VCaP (cell line): Measurements from ENCODE around the gene NEUROD4.

Experiments
- H3K27ac ChIP-seq: fragments of 450-650 bp; 2 replicates; pipeline ENCODE4 v1.5.1; 2017
- TF ChIP-seq, protein P1 (sequence below): fragments of 450-650 bp; conservative IDR thresholded peaks from 2 replicates; pipeline ENCODE4 v1.5.1; 2017; ENCODE audit warnings: mild to moderate bottlenecking, moderate library complexity

The NEUROD4 gene

DNA sequence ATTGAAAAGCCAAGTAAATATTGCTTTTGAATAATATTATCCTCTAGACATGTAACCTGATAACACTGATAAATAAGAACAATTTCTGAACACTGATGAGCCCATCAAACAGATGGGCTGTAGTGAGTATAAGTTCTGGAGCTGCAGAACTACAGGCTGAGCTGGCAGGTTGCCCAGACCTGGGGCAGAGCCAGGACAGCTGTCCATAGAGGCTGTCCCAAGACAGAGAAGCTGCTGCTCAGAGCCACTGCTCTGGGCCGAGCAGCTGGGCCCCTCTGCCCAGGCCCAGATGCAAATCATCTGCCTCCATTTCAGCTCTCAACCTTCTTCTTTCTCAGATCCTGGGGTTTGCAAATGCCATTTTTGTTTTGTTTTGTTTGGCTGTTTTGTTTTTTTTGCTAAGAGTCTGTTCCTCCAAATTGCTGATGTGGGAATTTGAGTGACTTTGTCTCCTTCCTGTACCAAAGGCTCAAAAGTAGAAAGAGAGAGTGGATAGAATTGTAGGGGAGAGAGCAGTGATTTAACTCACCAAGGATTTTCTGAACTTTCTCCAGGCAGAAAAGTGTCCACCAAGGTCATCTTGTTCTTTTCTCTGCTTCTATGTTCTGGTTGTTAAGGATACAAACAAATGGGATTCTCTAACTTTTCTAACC lies 31.2 kb upstream of the NEUROD4 start:
- no peak overlapping the region for H3K27ac ChIP-seq
- TF ChIP-seq, protein P1, sequence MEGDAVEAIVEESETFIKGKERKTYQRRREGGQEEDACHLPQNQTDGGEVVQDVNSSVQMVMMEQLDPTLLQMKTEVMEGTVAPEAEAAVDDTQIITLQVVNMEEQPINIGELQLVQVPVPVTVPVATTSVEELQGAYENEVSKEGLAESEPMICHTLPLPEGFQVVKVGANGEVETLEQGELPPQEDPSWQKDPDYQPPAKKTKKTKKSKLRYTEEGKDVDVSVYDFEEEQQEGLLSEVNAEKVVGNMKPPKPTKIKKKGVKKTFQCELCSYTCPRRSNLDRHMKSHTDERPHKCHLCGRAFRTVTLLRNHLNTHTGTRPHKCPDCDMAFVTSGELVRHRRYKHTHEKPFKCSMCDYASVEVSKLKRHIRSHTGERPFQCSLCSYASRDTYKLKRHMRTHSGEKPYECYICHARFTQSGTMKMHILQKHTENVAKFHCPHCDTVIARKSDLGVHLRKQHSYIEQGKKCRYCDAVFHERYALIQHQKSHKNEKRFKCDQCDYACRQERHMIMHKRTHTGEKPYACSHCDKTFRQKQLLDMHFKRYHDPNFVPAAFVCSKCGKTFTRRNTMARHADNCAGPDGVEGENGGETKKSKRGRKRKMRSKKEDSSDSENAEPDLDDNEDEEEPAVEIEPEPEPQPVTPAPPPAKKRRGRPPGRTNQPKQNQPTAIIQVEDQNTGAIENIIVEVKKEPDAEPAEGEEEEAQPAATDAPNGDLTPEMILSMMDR: no peak

DNA sequence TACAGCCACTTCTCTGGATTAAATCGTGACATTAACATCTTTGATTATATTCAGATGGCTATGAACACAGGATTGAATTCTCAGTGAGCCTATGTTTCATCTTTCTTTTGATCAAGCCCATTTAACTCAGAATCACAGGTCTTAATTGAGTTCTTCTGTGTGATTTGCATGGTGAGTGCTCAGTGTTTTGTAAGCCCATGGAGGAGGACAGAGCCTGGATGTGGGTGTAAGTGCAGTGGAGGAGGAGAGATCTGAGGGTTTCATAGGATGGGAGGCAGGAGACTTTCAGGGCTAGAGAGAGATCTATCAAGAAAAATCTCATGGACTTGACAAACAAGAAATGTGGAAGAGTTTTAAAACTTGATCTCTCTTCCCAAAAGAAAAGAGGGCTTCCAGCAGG lies 29.9 kb upstream of the NEUROD4 start:
- H3K27ac ChIP-seq: no peak overlapping the region
- TF ChIP-seq, protein P1: no peak

DNA sequence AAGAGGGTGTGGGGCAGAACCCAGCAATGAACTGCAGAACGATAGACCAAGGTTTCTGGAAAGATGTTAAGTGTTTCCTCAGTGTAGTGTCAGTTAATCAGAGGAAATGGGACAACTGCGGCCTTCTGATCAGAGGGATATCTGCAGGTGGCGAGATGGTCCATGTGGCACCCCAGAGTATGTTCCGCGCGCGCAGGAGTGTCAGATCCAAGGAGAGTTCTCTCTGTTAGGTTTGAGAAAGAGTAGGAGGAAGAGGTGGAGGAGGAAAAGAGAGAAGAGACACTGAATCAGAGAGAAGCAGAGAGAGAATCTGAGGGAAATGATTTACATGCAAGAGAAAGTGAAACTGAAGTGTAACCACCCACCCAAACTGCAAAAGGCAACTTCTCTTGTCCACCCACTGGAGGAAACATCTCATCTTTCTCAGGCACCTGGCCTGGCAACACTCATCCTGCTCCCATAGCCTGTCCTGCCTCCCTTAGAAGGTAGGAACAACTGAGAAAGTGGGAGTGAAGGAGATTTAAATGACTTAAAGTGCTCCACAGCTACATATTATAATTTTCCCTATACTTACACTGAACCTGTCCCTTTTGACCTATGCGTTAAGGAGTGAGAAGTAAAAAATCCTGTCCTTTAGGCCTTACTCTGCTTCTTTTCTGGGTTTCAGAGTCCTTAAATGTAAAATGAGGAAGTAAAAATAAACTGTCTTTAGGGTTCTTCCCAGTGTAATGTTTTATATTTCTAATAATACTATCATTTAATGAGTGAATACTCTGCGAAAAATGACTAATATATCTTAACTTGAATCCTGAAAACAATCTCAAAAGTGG lies 28.4 kb upstream of the NEUROD4 start:
- H3K27ac ChIP-seq: no peak overlapping the region

DNA sequence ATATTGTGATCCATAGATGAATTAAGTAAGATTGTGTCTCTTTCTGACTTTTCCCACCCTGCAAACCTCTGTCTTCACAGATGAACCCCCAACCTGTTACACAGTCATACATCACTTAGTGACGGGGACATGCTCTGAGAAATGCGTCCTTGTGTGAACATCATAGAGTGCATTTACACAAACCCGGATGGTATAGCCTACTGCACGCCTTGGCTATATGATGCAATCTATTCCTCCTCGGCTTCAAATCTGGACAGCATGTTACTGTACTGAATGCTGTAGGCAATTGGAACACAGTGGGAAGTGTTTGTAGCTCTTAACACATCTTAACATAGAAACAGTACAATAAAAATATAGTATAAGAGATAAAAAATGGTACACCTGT lies 27.8 kb upstream of the NEUROD4 start:
- TF ChIP-seq, protein P1: no peak
- no peak overlapping the region for H3K27ac ChIP-seq

More for the DNA sequence above, 28.4 kb upstream of the NEUROD4 start:
- TF ChIP-seq, protein P1: no peak

DNA sequence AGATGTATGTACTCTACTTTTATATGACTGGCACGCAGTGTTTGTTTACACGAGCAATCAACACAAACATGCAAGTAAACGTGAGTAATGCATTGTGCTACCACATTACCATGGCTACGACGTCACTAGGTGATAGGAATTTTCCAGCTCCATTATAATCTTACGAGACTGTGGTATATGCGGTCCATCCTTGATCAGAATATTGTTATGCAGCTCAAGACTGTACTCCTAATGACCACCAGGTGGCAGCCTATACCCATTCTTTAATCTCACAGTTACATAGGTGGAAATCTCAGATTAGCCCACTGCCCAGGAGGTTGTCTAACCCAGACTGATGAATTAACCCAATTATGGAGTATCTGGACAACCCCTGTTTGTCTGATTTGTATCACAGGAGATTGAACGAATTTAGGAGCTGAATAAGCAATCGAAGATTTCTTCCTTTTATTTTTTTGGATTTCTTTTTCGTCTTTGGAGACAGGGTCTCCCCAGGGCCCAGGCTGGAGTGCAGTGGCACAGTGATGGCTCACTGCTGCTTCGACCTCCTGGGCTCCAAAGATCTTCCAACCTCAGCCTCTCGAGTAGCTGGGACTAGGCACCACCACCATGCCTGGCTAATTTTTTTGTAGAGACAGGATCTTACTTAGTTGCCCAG lies 26.5 kb upstream of the NEUROD4 start:
- H3K27ac ChIP-seq: no peak overlapping the region
- TF ChIP-seq, protein P1: peak; percentile 91

DNA sequence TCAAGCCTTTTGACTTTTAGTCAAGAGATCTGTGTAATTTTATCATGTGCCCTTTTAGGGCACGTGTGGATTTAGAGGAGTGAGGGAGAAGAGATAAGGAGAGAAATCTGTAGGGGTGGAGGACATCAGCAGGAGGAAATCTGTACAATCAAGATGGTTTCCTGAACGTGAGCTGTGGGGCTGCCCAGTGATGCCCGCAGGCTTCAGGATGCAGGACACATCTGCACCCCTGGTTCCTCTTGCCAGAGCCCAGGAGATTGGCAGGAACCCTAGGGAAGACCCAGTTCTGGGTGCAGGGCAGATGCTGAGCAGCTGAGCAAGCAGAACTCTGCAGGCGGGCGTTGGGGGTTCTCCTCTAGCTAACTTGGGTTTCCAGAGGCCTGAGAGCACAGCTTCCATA lies 23.6 kb upstream of the NEUROD4 start:
- no peak overlapping the region for H3K27ac ChIP-seq
- TF ChIP-seq, protein P1: no peak

DNA sequence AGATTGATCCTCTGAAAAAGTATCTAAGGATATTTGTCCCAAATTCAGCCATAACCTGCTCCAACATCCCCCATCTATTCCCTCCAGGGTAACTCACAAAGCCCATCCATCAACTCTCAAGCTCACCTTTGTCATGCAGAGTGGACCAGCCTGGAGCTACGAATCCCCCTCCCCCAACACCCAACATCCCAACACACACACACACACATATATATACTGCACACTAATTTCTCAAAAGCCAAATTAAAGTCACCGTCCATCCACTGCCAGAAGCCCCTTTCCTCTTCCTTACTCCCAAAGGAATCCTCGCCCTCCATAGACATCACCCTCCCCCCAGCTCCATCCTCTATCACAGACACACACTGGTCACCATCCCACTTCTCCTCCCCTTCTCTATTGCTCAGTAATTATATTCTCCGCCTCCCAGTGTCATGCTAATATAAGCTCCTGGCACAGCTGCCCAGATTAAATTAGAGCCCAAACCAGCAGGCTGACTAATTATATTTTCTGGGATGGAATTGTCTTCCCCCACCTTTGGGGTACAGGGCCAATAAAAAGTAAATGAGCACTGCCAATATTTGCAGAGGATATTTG lies 21.7 kb upstream of the NEUROD4 start:
- TF ChIP-seq, protein P1: no peak
- H3K27ac ChIP-seq: no peak overlapping the region
